SH-SY5Y (cell line): ENCODE data around the gene SPP2.

Experiments used
- GATA2 ChIP-seq: IDR thresholded peaks from 2 replicates; pipeline ENCODE4 v1.6.1; 2011; ENCODE audit warnings: mild to moderate bottlenecking, low read depth, low read length
- GATA3 ChIP-seq: IDR thresholded peaks from 2 replicates; pipeline ENCODE4 v1.6.1; 2011; ENCODE audit warnings: low read depth, mild to moderate bottlenecking, low read length, moderate library complexity

Gene SPP2

GRCh38 chr2:234026693-234027254 is 23.7 kb upstream of the SPP2 start:
- no peak for TF ChIP-seq GATA3
- no peak for TF ChIP-seq GATA2

- TF ChIP-seq GATA2 (no peak), GATA3 (no peak)
These were observed 22.9 kb upstream of the SPP2 start for GRCh38 chr2:234027641-234028040.

- TF ChIP-seq GATA2 (no peak), GATA3 (no peak)
These were observed 21.3 kb upstream of the SPP2 start for GRCh38 chr2:234029150-234029733.

GRCh38 chr2:234031207-234031606 is 19.3 kb upstream of the SPP2 start:
- TF ChIP-seq GATA3, result no peak
- TF ChIP-seq GATA2, result no peak

GRCh38 chr2:234032279-234032856 is 18.1 kb upstream of the SPP2 start:
- TF ChIP-seq GATA2 (no peak), GATA3 (no peak)

GRCh38 chr2:234033174-234033573 is 17.3 kb upstream of the SPP2 start:
- TF ChIP-seq GATA2 (no peak), GATA3 (no peak)

- TF ChIP-seq GATA3 (no peak), GATA2 (no peak)
These were observed 16.6 kb upstream of the SPP2 start for GRCh38 chr2:234033885-234034284.

GRCh38 chr2:234038076-234038802 is 12.3 kb upstream of the SPP2 start:
- TF ChIP-seq GATA2 (no peak), GATA3 (no peak)

GRCh38 chr2:234044157-234044556 is 6.3 kb upstream of the SPP2 start:
- TF ChIP-seq GATA3 (no peak), GATA2 (no peak)

- TF ChIP-seq GATA3 (no peak), GATA2 (no peak)
These were observed 4.0 kb upstream of the SPP2 start for GRCh38 chr2:234046521-234046920.

GRCh38 chr2:234047361-234047760 is 3.1 kb upstream of the SPP2 start:
- TF ChIP-seq GATA2 (no peak), GATA3 (no peak)

- TF ChIP-seq GATA2 (no peak), GATA3 (no peak)
These were observed 2.5 kb upstream of the SPP2 start for GRCh38 chr2:234048049-234048448.

- TF ChIP-seq GATA2, result no peak
- TF ChIP-seq GATA3, result no peak
These were observed 1.0 kb downstream of the SPP2 start for GRCh38 chr2:234051374-234052070.

- TF ChIP-seq GATA3 (no peak), GATA2 (no peak)
These were observed 8.4 kb downstream of the SPP2 start for GRCh38 chr2:234058881-234059280.

GRCh38 chr2:234060236-234060635 is 9.7 kb downstream of the SPP2 start:
- no peak for TF ChIP-seq GATA2
